Vagina (tissue), 2 donors: ENCODE measurements around the gene ZDHHC16. TPM values are rescaled to one million over a fixed set of nuclear protein-coding genes. Genes with fewer than 3 reads are reported as not detected.

Source experiments
- DNase-seq, 2 donors: peaks; one replicate each; pipeline ENCODE4 v3.0.0-alpha.2; 2017; ENCODE audit errors: extremely low spot score in 2 of 2
- H3K27ac ChIP-seq: fragments of 200-600 bp; sonication (generic); one replicate; pipeline ENCODE4 v1.5.1; 2019
- H3K27me3 ChIP-seq: fragments of 200-600 bp; sonication (generic); one replicate; pipeline ENCODE4 v1.5.1; 2019
- H3K36me3 ChIP-seq, 2 donors: fragments of 200-600 bp; sonication (generic); one replicate each; pipeline ENCODE4 v1.5.1; 2017 to 2019
- H3K4me1 ChIP-seq: fragments of 200-600 bp; sonication (generic); one replicate; pipeline ENCODE4 v1.5.1; 2019
- H3K4me3 ChIP-seq, 2 donors: fragments of 200-600 bp; sonication (generic); 1 replicate in 1 of 2; 2 replicates in 1 of 2; pipeline ENCODE4 v1.5.1; 2016 to 2019
- H3K9me3 ChIP-seq: fragments of 200-600 bp; sonication (generic); one replicate; pipeline ENCODE4 v1.5.1; 2019
- CTCF ChIP-seq, 3 experiments: fragments of 450-650 bp in 2 of 3; fragments of 200-600 bp in 1 of 3; sonication (generic) in 1 of 3; IDR thresholded peaks; one replicate each; pipeline ENCODE4 v1.5.1; 2017 to 2019; ENCODE audit warnings: antibody characterized with exemption in 3 of 3, mild to moderate bottlenecking in 2 of 3, moderate library complexity in 2 of 3
- POLR2A ChIP-seq, 2 donors: fragments of 450-650 bp; IDR thresholded peaks; one replicate each; pipeline ENCODE4 v1.6.1; 2017; ENCODE audit warnings: antibody characterized with exemption in 2 of 2, mild to moderate bottlenecking in 2 of 2, moderate library complexity in 2 of 2
- POLR2AphosphoS5 ChIP-seq, 2 donors: sonication (generic); formaldehyde crosslinking; IDR thresholded peaks; one replicate each; pipeline ENCODE4 v1.9.0; 2017; ENCODE audit warnings: antibody characterized with exemption in 2 of 2, mild to moderate bottlenecking in 2 of 2, low read depth in 1 of 2; ENCODE audit not compliant: insufficient read depth in 1 of 2
- intact Hi-C: fragments of 100-400 bp; cut with DNase I; formaldehyde crosslinking; loops from one replicate; pipeline ENCODE4 v1.15.1; 2023
- total RNA-seq: library from RNA; depleted of rRNA; stranded (reverse); fragments of >200 nt; gene quantifications from one replicate; pipeline ENCODE4 v1.2.3, GENCODE V29; 2016

The ZDHHC16 gene
- total RNA-seq, 1 donor from 2014 or later = 27.3 TPM

GRCh38 chr10:97435211-97435610 lies 10.8 kb upstream of the ZDHHC16 start:
- no peak overlapping the region for H3K4me3 ChIP-seq
- no peak for DNase-seq
- peaks cover 0 to 61% of the 10 kb centered on the region in 2 donors for H3K36me3 ChIP-seq
- TF ChIP-seq CTCF (IDR thresholded peaks at IDR 0.05) = no peak
- no peak overlapping the region for H3K27ac ChIP-seq
- intact Hi-C loops = no loop called here
- H3K27me3 ChIP-seq = no peaks in the 10 kb centered on the region
- H3K4me1 ChIP-seq = no peaks in the 10 kb centered on the region
- no peaks in the 10 kb centered on the region for H3K9me3 ChIP-seq

- H3K4me1 ChIP-seq = peaks cover 23% of the 10 kb centered on the region
- no peaks in the 10 kb centered on the region for H3K9me3 ChIP-seq
- H3K4me3 ChIP-seq = no peak overlapping the region
- DNase-seq = no peak
- H3K36me3 ChIP-seq = peaks cover 0 to 38% of the 10 kb centered on the region in 2 donors
- TF ChIP-seq CTCF (IDR thresholded peaks at IDR 0.05) = no peak
- TF ChIP-seq POLR2A (IDR thresholded peaks at IDR 0.05) = no peak
- no peak for TF ChIP-seq POLR2AphosphoS5 (IDR thresholded peaks at IDR 0.05; ENCODE audit: insufficient read depth in 1 of 2, low read depth in 1 of 2)
- intact Hi-C loops = no loop called here
- H3K27ac ChIP-seq = no peak overlapping the region
- no peaks in the 10 kb centered on the region for H3K27me3 ChIP-seq
Measured at GRCh38 chr10:97442277-97442676, 3.7 kb upstream of the ZDHHC16 start.

GRCh38 chr10:97444212-97444611 lies 1.8 kb upstream of the ZDHHC16 start:
- H3K27me3 ChIP-seq = no peaks in the 10 kb centered on the region
- peaks cover 0 to 27% of the 10 kb centered on the region in 2 donors for H3K36me3 ChIP-seq
- H3K27ac ChIP-seq = no peak overlapping the region
- intact Hi-C loops = no loop called here
- H3K4me3 ChIP-seq = no peak overlapping the region
- no peaks in the 10 kb centered on the region for H3K9me3 ChIP-seq
- no peak for TF ChIP-seq POLR2A (IDR thresholded peaks at IDR 0.05)
- H3K4me1 ChIP-seq = peaks cover 40% of the 10 kb centered on the region
- DNase-seq = no peak

- peaks cover 0 to 17% of the 10 kb centered on the region in 2 donors for H3K36me3 ChIP-seq
- peaks cover 42% of the 10 kb centered on the region for H3K4me1 ChIP-seq
- H3K27ac ChIP-seq = peak overlapping the region; percentile 66
- intact Hi-C loops = no loop called here
- TF ChIP-seq POLR2A (IDR thresholded peaks at IDR 0.05) (no peak), POLR2AphosphoS5 (IDR thresholded peaks at IDR 0.05; ENCODE audit: insufficient read depth in 1 of 2, low read depth in 1 of 2) (no peak), CTCF (IDR thresholded peaks at IDR 0.05) (no peak)
- H3K27me3 ChIP-seq = no peaks in the 10 kb centered on the region
- peak overlapping the region; percentile 64 to 82 for H3K4me3 ChIP-seq
- no peak for DNase-seq
- H3K9me3 ChIP-seq = no peaks in the 10 kb centered on the region
Measured at GRCh38 chr10:97445357-97445721, 636 bp upstream of the ZDHHC16 start.

GRCh38 chr10:97450828-97451227 lies 4.9 kb downstream of the ZDHHC16 start:
- no peak for DNase-seq
- TF ChIP-seq CTCF (IDR thresholded peaks at IDR 0.05) = no peak
- no peak for TF ChIP-seq POLR2AphosphoS5 (IDR thresholded peaks at IDR 0.05; ENCODE audit: insufficient read depth in 1 of 2, low read depth in 1 of 2)
- no peak for TF ChIP-seq POLR2A (IDR thresholded peaks at IDR 0.05)
- intact Hi-C loops = no loop called here
- peaks cover 0 to 16% of the 10 kb centered on the region in 2 donors for H3K36me3 ChIP-seq
- H3K4me1 ChIP-seq = peaks cover 43% of the 10 kb centered on the region
- no peaks in the 10 kb centered on the region for H3K9me3 ChIP-seq
- H3K27ac ChIP-seq = no peak overlapping the region
- no peaks in the 10 kb centered on the region for H3K27me3 ChIP-seq
- no peak overlapping the region for H3K4me3 ChIP-seq

GRCh38 chr10:97451605-97452004 lies 5.6 kb downstream of the ZDHHC16 start:
- Histone ChIP-seq H3K4me1 (peaks cover 42% of the 10 kb centered on the region), H3K9me3 (no peaks in the 10 kb centered on the region), H3K27ac (no peak overlapping the region), H3K4me3 (no peak overlapping the region), H3K36me3 (peaks cover 0 to 24% of the 10 kb centered on the region in 2 donors), H3K27me3 (no peaks in the 10 kb centered on the region)
- no peak for TF ChIP-seq POLR2AphosphoS5 (IDR thresholded peaks at IDR 0.05; ENCODE audit: insufficient read depth in 1 of 2, low read depth in 1 of 2)
- TF ChIP-seq CTCF (IDR thresholded peaks at IDR 0.05) = no peak
- no peak for TF ChIP-seq POLR2A (IDR thresholded peaks at IDR 0.05)
- no peak for DNase-seq
- intact Hi-C loops = no loop called here
